ENCODE measurements around the gene RABGEF1. TPM values are rescaled to one million over a fixed set of nuclear protein-coding genes. Genes with fewer than 3 reads are reported as not detected.
"Not testable (repeated sequence)": the region's sequence is repeated elsewhere in the genome, so short reads cannot be mapped to it uniquely, and the experiment has no call there.

Gene RABGEF1
- total RNA-seq, 2 donors from 2014 or later: 16.3 to 25.5 TPM

DNA sequence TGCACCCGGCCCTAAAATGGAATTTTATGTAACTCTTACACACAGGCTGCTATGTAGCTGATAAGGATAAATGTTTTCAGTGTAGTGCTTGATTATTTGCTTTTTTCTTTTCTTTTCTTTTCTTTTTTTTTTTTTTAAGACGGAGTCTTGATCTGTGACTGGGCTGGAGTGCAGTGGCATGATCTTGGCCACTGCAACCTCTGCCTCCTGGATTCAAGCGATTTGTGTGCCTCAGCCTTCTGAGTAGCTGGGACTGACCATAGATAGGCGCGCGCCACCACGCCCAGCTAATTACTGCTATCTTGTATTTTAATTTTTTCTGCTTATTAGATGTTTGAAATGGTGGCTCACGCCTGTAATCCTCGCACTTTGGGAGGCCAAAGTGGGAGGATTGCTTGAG, 3.4 kb downstream of the RABGEF1 start:
- TF ChIP-seq, protein P1, sequence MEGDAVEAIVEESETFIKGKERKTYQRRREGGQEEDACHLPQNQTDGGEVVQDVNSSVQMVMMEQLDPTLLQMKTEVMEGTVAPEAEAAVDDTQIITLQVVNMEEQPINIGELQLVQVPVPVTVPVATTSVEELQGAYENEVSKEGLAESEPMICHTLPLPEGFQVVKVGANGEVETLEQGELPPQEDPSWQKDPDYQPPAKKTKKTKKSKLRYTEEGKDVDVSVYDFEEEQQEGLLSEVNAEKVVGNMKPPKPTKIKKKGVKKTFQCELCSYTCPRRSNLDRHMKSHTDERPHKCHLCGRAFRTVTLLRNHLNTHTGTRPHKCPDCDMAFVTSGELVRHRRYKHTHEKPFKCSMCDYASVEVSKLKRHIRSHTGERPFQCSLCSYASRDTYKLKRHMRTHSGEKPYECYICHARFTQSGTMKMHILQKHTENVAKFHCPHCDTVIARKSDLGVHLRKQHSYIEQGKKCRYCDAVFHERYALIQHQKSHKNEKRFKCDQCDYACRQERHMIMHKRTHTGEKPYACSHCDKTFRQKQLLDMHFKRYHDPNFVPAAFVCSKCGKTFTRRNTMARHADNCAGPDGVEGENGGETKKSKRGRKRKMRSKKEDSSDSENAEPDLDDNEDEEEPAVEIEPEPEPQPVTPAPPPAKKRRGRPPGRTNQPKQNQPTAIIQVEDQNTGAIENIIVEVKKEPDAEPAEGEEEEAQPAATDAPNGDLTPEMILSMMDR (IDR thresholded peaks at IDR 0.05): no peak
- Histone ChIP-seq H3K4me3 (no peak overlapping the region), H3K4me1 (peaks cover 0 to 33% of the 10 kb centered on the region in 2 donors)

DNA sequence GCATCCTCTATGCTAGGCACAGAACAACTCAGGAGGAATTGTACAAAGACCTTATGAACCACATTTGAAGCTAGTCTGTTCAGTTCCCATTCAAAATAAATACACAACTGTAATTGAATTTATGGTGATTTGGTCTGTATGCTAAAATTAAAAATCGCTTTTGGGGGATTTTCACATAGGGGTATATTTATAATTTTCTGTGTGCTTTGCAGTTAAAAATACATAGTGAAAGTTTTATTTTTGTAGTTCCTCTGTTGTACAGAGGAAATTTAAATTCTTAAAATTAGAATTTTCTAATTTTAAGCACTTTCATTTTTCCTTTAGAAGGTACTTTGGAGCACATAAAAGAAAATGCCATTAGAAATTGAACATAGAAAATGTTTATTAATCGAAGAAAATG, 6.9 kb downstream of the RABGEF1 start:
- H3K36me3 ChIP-seq: no peaks in the 10 kb centered on the region
- no peaks in the 10 kb centered on the region for H3K9me3 ChIP-seq
- H3K27ac ChIP-seq: no peak overlapping the region
- no peak for DNase-seq (ENCODE audit: low spot score)
- TF ChIP-seq, protein P1 (IDR thresholded peaks at IDR 0.05): no peak
- peaks cover 0 to 19% of the 10 kb centered on the region in 2 donors for H3K4me1 ChIP-seq
- H3K27me3 ChIP-seq: no peaks in the 10 kb centered on the region
- H3K4me3 ChIP-seq: no peak overlapping the region

More for the DNA sequence above, 3.4 kb downstream of the RABGEF1 start:
- DNase-seq (ENCODE audit: low spot score): no peak
- no peaks in the 10 kb centered on the region for H3K36me3 ChIP-seq
- no peaks in the 10 kb centered on the region for H3K9me3 ChIP-seq
- no peak overlapping the region for H3K27ac ChIP-seq
- H3K27me3 ChIP-seq: no peaks in the 10 kb centered on the region

DNA sequence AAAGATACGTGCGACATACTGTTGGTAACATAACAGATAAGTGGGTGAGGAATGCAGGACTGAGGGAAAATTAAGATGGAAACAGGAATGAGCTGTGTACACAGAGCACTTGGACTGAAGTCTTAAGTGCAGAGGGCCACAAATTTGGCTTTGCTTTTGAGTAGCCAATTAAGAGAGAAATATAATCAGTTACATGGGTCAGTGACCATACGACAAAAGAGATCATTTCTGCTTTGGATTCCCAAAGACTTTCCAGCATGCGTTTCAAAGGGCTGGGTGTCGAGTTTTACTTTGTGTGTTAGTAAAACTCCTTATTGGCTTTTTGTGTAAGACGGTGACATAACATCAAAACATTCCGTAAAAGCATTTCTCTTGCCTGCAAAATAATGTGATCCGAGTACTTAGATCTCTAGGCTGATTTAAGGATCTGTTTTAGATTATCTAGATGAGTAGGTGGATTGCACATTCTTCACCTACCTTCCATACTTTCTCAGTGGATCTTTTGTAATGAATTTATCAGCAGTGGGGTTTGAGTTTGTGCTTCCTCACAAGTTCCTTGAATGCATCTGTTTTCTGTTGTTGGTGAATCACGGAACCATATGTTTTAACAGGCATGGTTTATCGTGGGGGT, 7.5 kb downstream of the RABGEF1 start:
- Histone ChIP-seq H3K27ac (no peak overlapping the region), H3K4me1 (peaks cover 0 to 18% of the 10 kb centered on the region in 2 donors)
- TF ChIP-seq, protein P1 (IDR thresholded peaks at IDR 0.05): no peak

DNA sequence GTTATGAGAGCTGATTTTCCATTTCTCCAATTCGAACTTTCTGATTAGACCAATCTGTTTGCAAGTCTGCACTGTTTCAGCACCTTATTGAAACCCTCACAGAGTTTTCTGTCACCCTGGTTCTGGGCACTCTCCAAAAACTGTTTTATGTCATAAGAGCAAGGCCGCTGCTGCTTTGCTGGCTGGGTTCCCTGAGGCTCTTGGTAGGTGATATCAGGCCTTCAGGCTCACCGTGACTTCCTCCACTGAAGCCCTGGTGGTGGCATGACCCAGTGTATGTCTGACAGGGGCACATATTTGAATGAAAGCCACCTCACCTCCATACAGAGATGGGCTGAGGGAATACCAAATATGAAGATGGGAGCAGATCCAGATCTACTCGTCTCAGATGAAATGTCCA, 8.3 kb downstream of the RABGEF1 start:
- Histone ChIP-seq H3K9me3 (no peaks in the 10 kb centered on the region), H3K27ac (peak overlapping the region in 1 of 2 donors; percentile 63), H3K36me3 (no peaks in the 10 kb centered on the region), H3K4me1 (peaks cover 0 to 18% of the 10 kb centered on the region in 2 donors), H3K4me3 (no peak overlapping the region), H3K27me3 (no peaks in the 10 kb centered on the region)
- DNase-seq (ENCODE audit: low spot score): no peak
- TF ChIP-seq, protein P1 (IDR thresholded peaks at IDR 0.05): peak in 1 of 2 donors; percentile 8

More for the DNA sequence above, 7.5 kb downstream of the RABGEF1 start:
- Histone ChIP-seq H3K27me3 (no peaks in the 10 kb centered on the region), H3K4me3 (no peak overlapping the region), H3K36me3 (no peaks in the 10 kb centered on the region), H3K9me3 (no peaks in the 10 kb centered on the region)
- DNase-seq (ENCODE audit: low spot score): no peak

DNA sequence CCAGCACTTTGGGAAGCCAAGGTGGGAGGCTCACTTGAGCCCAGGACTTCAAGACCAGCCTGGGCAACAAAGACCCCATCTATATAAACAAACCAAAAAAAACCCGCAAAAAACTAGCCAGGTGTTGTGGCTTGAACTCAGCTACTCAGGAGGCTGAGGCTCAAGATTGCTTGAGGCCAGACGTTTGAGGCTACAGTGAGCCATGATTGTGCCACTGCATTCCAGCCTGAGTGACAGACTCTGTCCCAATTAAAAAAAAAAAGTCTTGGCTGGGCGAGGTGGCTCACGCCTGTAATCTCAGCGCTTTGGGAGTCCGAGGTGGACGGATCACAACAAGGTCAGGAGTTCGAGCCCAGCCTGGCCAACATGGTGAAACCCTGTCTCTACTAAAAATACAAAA, 11.4 kb downstream of the RABGEF1 start:
- no peaks in the 10 kb centered on the region for H3K9me3 ChIP-seq
- TF ChIP-seq, protein P1 (IDR thresholded peaks at IDR 0.05): no peak
- H3K4me1 ChIP-seq: peaks cover 0 to 18% of the 10 kb centered on the region in 2 donors
- no peaks in the 10 kb centered on the region for H3K27me3 ChIP-seq
- no peak overlapping the region for H3K27ac ChIP-seq
- no peak overlapping the region for H3K4me3 ChIP-seq
- no peak for DNase-seq (ENCODE audit: low spot score)
- no peaks in the 10 kb centered on the region for H3K36me3 ChIP-seq

DNA sequence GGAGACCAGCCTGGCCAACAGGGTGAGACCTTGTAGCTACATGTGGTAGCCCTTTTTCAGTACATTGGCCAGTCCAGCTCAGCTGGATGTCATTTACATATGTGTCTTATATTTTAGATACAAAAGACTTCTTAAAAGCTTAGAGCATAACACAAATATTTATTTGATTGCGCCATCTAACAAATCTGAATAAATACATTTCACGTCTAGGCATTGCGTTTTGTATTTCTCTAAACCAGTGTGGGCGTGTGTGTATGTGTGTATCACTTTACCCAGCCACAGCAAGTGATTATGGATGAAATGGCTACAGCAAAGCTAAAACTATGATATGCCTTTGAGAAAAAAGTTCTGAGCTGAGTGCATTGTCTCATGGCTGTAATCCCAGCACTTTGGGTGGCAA, 14.0 kb downstream of the RABGEF1 start:
- H3K9me3 ChIP-seq: no peaks in the 10 kb centered on the region
- TF ChIP-seq, protein P1 (IDR thresholded peaks at IDR 0.05): no peak
- peaks cover 0 to 3% of the 10 kb centered on the region in 2 donors for H3K4me1 ChIP-seq
- no peak for DNase-seq (ENCODE audit: low spot score)
- no peaks in the 10 kb centered on the region for H3K27me3 ChIP-seq
- no peaks in the 10 kb centered on the region for H3K36me3 ChIP-seq
- no peak overlapping the region for H3K27ac ChIP-seq
- H3K4me3 ChIP-seq: no peak overlapping the region

DNA sequence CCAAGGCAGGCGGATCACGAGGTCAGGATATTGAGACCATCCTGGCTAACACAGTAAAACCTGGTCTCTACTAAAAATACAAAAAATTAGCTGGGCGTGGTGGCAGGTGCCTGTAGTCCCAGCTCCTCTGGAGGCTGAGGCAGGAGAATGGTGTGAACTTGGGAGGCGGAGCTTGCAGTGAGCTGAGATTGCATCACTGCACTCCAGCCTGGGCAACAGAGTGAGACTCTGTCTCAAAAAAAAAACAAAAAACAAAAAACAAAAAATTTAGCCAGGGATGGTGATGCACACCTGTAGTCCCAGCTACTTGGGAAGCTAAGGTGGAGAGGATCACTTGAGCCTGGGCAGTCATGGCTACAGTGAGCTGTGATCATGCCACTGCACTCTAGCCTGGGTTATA, 14.5 kb downstream of the RABGEF1 start:
- H3K27ac ChIP-seq; H3K4me3 ChIP-seq; DNase-seq (ENCODE audit: low spot score); H3K4me1 ChIP-seq; H3K36me3 ChIP-seq; H3K27me3 ChIP-seq; H3K9me3 ChIP-seq: not testable (repeated sequence)

DNA sequence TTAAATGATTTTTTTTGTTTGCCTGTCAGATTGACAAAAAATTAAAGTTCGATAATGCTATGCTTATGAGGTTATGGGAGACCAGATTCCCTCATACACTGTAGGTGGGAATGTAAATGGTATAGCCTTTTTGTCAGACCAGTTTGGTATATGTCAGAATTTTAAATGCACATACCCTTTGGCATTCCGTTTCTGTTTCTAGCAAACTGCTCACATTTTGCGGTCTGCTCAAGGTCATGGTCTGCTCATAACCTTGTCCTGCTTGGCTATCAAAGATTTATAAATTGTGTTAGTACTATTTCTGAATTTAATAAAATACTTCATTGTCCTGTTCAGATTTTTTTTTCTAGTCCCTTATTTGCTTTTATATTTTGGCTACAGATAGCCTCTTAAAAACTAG, 15.7 kb downstream of the RABGEF1 start:
- H3K36me3 ChIP-seq; H3K9me3 ChIP-seq; DNase-seq (ENCODE audit: low spot score); H3K27me3 ChIP-seq; H3K4me1 ChIP-seq; H3K4me3 ChIP-seq; H3K27ac ChIP-seq: not testable (repeated sequence)
